CD14-positive monocyte (primary cell): ENCODE measurements around the gene MTX1. TPM values are rescaled to one million over a fixed set of nuclear protein-coding genes. Genes with fewer than 3 reads are reported as not detected.
A peak's percentile ranks its signal among the peaks of the same experiment; 100 is the strongest.

ENCODE experiments used
- DNase-seq, 3 donors: peaks; one replicate each; pipeline ENCODE4 v3.0.0-alpha.2; 2011 to 2022
- H2AFZ ChIP-seq: 2 replicates; pipeline ENCODE4 v1.6.0; 2012; ENCODE audit warnings: mild to moderate bottlenecking, low read depth, low read length, inconsistent platforms; ENCODE audit not compliant: insufficient read depth, poor library complexity, severe bottlenecking
- H3K27ac ChIP-seq, 2 donors: 1 replicate in 1 of 2; 2 replicates in 1 of 2; pipeline ENCODE4 v1.5.1; 2012 to 2013; ENCODE audit warnings: low read length in 2 of 2, control low read depth in 1 of 2, inconsistent platforms in 1 of 2, low read depth in 1 of 2, mild to moderate bottlenecking in 1 of 2
- H3K27me3 ChIP-seq, 2 donors: one replicate each; pipeline versions ENCODE4 v1.6.0 to v1.6.1; 2011 to 2013; ENCODE audit warnings: low read length in 2 of 2; ENCODE audit not compliant: control insufficient read depth in 2 of 2, insufficient read depth in 2 of 2
- H3K36me3 ChIP-seq, 2 donors: replicated peaks in 1 of 2; 1 replicate in 1 of 2; 2 replicates in 1 of 2; pipeline versions ENCODE4 v1.5.1 to v1.6.1; 2012 to 2013; ENCODE audit warnings: low read length in 2 of 2, control low read depth in 1 of 2, inconsistent platforms in 1 of 2, mild to moderate bottlenecking in 1 of 2; ENCODE audit not compliant: insufficient read depth in 2 of 2, control insufficient read depth in 1 of 2
- H3K4me1 ChIP-seq, 2 donors: 1 replicate in 1 of 2; 2 replicates in 1 of 2; pipeline versions ENCODE4 v1.5.1 to v1.6.1; 2012 to 2013; ENCODE audit warnings: low read length in 2 of 2, control low read depth in 1 of 2, inconsistent platforms in 1 of 2, mild to moderate bottlenecking in 1 of 2, moderate library complexity in 1 of 2; ENCODE audit not compliant: insufficient read depth in 2 of 2, control insufficient read depth in 1 of 2
- H3K4me2 ChIP-seq: replicated peaks from 2 replicates; pipeline ENCODE3; 2012; ENCODE audit warnings: low read length, moderate library complexity, mild to moderate bottlenecking; ENCODE audit not compliant: poor library complexity, severe bottlenecking; ENCODE audit errors: extremely low read depth
- H3K4me3 ChIP-seq, 3 experiments: fragments of 200-600 bp in 1 of 3; sonication (generic) in 1 of 3; replicated peaks in 1 of 3; 1 replicate in 2 of 3; 2 replicates in 1 of 3; pipeline ENCODE4 v1.5.1; 2011 to 2013; ENCODE audit warnings: low read length in 3 of 3, mild to moderate bottlenecking in 3 of 3, control low read depth in 2 of 3, low read depth in 2 of 3, inconsistent platforms in 1 of 3, moderate library complexity in 1 of 3
- H3K79me2 ChIP-seq: 2 replicates; pipeline ENCODE4 v1.6.0; 2012; ENCODE audit warnings: mild to moderate bottlenecking, control low read depth, inconsistent platforms, low read length, moderate library complexity; ENCODE audit not compliant: insufficient read depth
- H3K9ac ChIP-seq: 2 replicates; pipeline ENCODE4 v1.6.0; 2017; ENCODE audit warnings: low read length, mild to moderate bottlenecking; ENCODE audit not compliant: insufficient read depth, poor library complexity, severe bottlenecking
- H3K9me3 ChIP-seq, 2 donors: replicated peaks in 1 of 2; 1 replicate in 1 of 2; 2 replicates in 1 of 2; pipeline versions ENCODE4 v1.5.1 to v1.6.1; 2012 to 2013; ENCODE audit warnings: low read length in 2 of 2, control low read depth in 1 of 2; ENCODE audit not compliant: control insufficient read depth in 1 of 2, insufficient read depth in 1 of 2
- H4K20me1 ChIP-seq: 2 replicates; pipeline ENCODE4 v1.6.0; 2012; ENCODE audit warnings: mild to moderate bottlenecking, low read length, control low read depth, moderate library complexity; ENCODE audit not compliant: insufficient read depth
- H3K27ac Mint-ChIP-seq, 7 donors: one replicate each; pipeline ENCODE4 v1.8.0; 2020; ENCODE audit warnings: mild to moderate bottlenecking in 7 of 7, mixed read lengths in 7 of 7, moderate library complexity in 6 of 7, inconsistent platforms in 2 of 7
- H3K27me3 Mint-ChIP-seq, 3 donors: one replicate each; pipeline ENCODE4 v1.8.0; 2021 to 2022; ENCODE audit warnings: low read depth in 3 of 3, mild to moderate bottlenecking in 3 of 3, mixed read lengths in 3 of 3, moderate library complexity in 3 of 3, inconsistent platforms in 1 of 3
- H3K36me3 Mint-ChIP-seq, 2 donors: one replicate each; pipeline ENCODE4 v1.8.0; 2020; ENCODE audit warnings: mixed read lengths in 2 of 2, inconsistent platforms in 1 of 2, mild to moderate bottlenecking in 1 of 2
- H3K4me1 Mint-ChIP-seq: one replicate; pipeline ENCODE4 v1.8.0; 2020; ENCODE audit warnings: mild to moderate bottlenecking, mixed read lengths
- H3K4me3 Mint-ChIP-seq, 2 donors: one replicate each; pipeline ENCODE4 v1.8.0; 2020; ENCODE audit warnings: mild to moderate bottlenecking in 2 of 2, mixed read lengths in 2 of 2, moderate library complexity in 1 of 2
- H3K9me3 Mint-ChIP-seq, 7 donors: one replicate each; pipeline ENCODE4 v1.8.0; 2020 to 2022; ENCODE audit warnings: mixed read lengths in 7 of 7, mild to moderate bottlenecking in 6 of 7, moderate library complexity in 6 of 7, inconsistent platforms in 2 of 7
- WGBS: methylation state at CpG from one replicate; pipeline ENCODE4 v1.1.5; 2013; ENCODE audit warnings: missing lambda C conversion rate; ENCODE audit not compliant: insufficient coverage; 5-methylcytosine and 5-hydroxymethylcytosine counted together
- intact Hi-C, 2 donors: fragments of 100-400 bp; cut with micrococcal nuclease; formaldehyde crosslinking; loops; one replicate each; pipeline versions ENCODE4 v1.15.0 to v1.15.1; 2023
- polyA plus RNA-seq, 3 donors: library from polyadenylated mRNA; depleted of rRNA in 1 of 3; unstranded in 2 of 3; stranded (reverse) in 1 of 3; fragments of 300-500 nt in 2 of 3; fragments of >200 nt in 1 of 3; fragmentation: Illumina TruSeq in 2 of 3; gene quantifications; 1 replicate in 2 of 3; 2 replicates in 1 of 3; pipeline ENCODE4 v1.2.3, GENCODE V29; 2012 to 2021
- TF ChIP-seq, protein P1 (sequence below): fragments of 200-600 bp; IDR thresholded peaks from one replicate; pipeline ENCODE4 v1.8.0; 2022; ENCODE audit warnings: antibody characterized with exemption, mild to moderate bottlenecking

The MTX1 gene
- polyA plus RNA-seq, 3 donors = 79.7 to 101 (median 86.0) TPM

DNA sequence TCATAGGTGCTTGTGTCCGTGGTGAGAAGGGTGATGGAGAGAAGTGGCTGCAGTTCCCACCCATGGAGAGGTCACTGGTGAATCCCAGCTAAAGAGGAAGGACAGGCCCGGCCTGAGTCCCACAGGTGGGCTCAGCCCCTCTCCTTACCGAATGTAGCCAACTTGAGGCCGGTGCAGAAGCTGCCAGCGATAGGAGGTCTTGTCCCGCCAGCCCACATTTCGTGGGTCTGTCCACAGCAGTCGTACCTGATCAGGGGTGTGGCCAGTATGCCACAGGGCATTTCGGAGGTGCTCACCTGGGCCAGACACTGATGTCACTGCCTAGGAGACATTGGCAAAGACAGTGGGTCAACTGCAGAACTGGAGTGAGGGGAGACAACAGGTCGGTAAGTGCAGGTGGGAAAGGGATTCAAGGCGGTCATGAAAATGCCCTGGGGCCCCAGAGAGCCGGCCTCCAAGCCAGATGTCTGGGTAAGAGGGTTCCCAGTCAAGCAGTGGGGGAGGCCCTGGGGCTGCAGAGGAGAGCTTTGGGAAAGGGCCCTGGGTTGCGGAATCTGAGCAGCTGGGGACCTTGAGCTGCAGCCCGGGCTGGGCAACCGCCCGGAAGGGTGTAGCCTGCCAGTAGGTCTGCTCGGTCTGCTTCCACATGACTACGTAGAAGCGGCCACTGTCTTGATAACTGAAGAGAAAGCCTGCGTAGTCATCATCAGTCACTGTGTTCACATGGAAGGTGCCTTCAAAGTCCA is 11.4 kb upstream of the MTX1 start:
- H3K4me1 ChIP-seq = peaks cover 27 to 35% of the 10 kb centered on the region in 2 donors
- H3K27me3 Mint-ChIP-seq = peaks cover 21 to 29% (median 23%) of the 10 kb centered on the region in 3 donors
- H3K4me1 Mint-ChIP-seq = peaks cover 27% of the 10 kb centered on the region
- 95% methylated on average over 19 of the region's 20 CpGs for WGBS
- H4K20me1 ChIP-seq = no peaks in the 10 kb centered on the region
- no peak overlapping the region for H3K9ac ChIP-seq
- intact Hi-C loops = no loop called here
- peaks cover 11 to 18% of the 10 kb centered on the region in 2 donors for H3K36me3 Mint-ChIP-seq
- no peaks in the 10 kb centered on the region for H3K9me3 ChIP-seq
- no peaks in the 10 kb centered on the region for H3K36me3 ChIP-seq
- H3K79me2 ChIP-seq = no peaks in the 10 kb centered on the region
- no peak overlapping the region for H2AFZ ChIP-seq
- peak overlapping the region in 1 of 7 donors; percentile 42 for H3K27ac Mint-ChIP-seq
- TF ChIP-seq, protein P1, sequence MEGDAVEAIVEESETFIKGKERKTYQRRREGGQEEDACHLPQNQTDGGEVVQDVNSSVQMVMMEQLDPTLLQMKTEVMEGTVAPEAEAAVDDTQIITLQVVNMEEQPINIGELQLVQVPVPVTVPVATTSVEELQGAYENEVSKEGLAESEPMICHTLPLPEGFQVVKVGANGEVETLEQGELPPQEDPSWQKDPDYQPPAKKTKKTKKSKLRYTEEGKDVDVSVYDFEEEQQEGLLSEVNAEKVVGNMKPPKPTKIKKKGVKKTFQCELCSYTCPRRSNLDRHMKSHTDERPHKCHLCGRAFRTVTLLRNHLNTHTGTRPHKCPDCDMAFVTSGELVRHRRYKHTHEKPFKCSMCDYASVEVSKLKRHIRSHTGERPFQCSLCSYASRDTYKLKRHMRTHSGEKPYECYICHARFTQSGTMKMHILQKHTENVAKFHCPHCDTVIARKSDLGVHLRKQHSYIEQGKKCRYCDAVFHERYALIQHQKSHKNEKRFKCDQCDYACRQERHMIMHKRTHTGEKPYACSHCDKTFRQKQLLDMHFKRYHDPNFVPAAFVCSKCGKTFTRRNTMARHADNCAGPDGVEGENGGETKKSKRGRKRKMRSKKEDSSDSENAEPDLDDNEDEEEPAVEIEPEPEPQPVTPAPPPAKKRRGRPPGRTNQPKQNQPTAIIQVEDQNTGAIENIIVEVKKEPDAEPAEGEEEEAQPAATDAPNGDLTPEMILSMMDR = no peak
- peaks cover 4 to 18% of the 10 kb centered on the region in 2 donors for H3K27me3 ChIP-seq
- DNase-seq = no peak
- no peak overlapping the region for H3K4me3 Mint-ChIP-seq
- H3K27ac ChIP-seq = no peak overlapping the region
- no peak overlapping the region for H3K4me2 ChIP-seq
- H3K4me3 ChIP-seq = no peak overlapping the region
- H3K9me3 Mint-ChIP-seq = peaks cover 0 to 7% (median 2%) of the 10 kb centered on the region in 7 donors

DNA sequence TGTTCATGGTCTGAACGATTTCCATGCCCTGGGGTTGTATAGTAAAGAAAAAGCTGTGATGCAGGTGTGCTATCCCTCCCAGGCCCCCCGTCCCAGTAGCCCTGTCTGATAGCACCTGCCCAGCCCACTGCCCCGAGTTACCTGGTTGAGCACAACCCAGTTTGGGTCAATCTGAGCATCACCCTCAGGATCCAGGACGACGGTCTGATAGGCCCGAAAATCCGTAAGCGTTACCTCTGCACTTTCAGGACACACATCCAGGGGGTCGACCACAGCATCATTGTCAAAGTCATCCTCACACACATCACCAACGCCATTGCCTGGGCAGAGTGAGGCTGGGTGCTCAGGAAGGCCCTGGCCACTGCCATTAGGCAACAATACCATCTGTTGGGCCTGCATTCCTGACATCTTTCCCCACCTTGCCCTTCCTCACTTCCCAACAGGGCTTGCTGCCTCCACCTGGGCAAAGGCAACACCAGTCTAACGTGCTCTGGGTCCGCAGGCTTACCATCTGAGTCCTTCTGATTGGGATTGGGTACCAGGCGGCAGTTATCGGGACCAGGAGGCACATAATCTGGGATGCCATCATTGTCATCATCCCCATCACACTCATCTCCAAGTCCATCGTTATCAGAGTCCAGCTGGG is 10.5 kb upstream of the MTX1 start:
- Histone ChIP-seq H3K36me3 (no peaks in the 10 kb centered on the region), H3K9me3 (no peaks in the 10 kb centered on the region), H3K4me1 (peaks cover 20 to 26% of the 10 kb centered on the region in 2 donors), H4K20me1 (no peaks in the 10 kb centered on the region), H3K4me2 (no peak overlapping the region), H3K27me3 (peaks cover 4 to 18% of the 10 kb centered on the region in 2 donors), H2AFZ (no peak overlapping the region), H3K4me3 (no peak overlapping the region), H3K9ac (no peak overlapping the region), H3K27ac (no peak overlapping the region), H3K79me2 (no peaks in the 10 kb centered on the region)
- no peak overlapping the region for H3K4me3 Mint-ChIP-seq
- peaks cover 20 to 29% (median 23%) of the 10 kb centered on the region in 3 donors for H3K27me3 Mint-ChIP-seq
- no peak overlapping the region for H3K27ac Mint-ChIP-seq
- 98% methylated on average over 14 of the region's 15 CpGs for WGBS
- H3K4me1 Mint-ChIP-seq = peaks cover 19% of the 10 kb centered on the region
- peaks cover 0 to 7% (median 2%) of the 10 kb centered on the region in 7 donors for H3K9me3 Mint-ChIP-seq
- TF ChIP-seq, protein P1 = no peak
- no peak for DNase-seq
- intact Hi-C loops = no loop called here
- peaks cover 11 to 18% of the 10 kb centered on the region in 2 donors for H3K36me3 Mint-ChIP-seq
